ENCODE data around the gene TUBA3E.

GRCh38 chr2:130243359-130243758 is 45.1 kb upstream of the TUBA3E start:
- TF ChIP-seq CTCF (conservative IDR thresholded peaks at IDR 0.05) (no peak), ZFX (IDR thresholded peaks at IDR 0.05) (no peak)
